SIG-M5 treated with dmso at 0.1 percent for 504 hours (cell line): ENCODE data around the gene DDX5.

Experiments used
- DNase-seq: peaks from one replicate; lab custom pipeline; 2025; ENCODE audit not compliant: unreplicated experiment; lab: John Stamatoyannopoulos, UW

Gene DDX5

DNA sequence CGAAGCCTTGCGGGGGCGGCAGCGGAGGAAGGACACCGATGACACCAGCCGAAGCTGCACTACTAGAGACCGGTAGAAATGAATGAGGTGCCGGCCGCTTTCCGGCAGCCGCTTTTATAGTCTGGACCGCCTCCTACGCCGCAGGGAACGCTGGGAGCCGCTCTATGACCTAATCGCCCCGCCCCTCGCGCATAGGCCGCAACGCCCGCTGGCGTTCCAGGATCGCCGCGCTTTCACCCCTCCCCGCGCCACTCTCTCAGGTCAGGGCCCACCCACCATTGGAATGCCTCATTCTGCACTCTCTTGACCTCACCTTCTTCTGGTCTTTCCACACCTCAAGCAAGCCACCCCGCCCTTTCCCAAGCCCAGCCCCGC, at the start of gene DDX5:
Gene DDX5, minus strand, starts transcription at position 89 of the 375 bp plus-strand sequence. CDS start 170 bp downstream, outside the sequence.
- DNase-seq: peak; percentile 100

DNA sequence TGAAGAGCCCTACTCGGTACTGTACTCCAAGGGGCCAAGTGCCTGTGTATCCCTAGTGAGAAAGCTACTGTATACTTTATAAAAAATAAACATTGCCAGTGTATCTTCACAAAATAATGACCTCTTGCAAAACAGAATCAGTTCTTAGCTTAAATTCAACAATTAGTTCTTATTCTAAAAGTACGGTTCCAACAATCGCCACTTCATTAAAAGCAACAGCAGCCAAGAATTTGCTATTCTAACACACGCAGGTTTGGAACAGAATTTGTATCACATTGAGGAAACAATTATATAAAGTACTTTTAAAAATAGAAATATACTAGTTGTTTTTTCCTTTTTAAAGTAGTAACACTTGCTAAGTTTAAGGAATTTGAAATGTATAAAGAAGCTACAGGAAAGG, 49.2 kb upstream of the DDX5 start:
- no peak for DNase-seq

DNA sequence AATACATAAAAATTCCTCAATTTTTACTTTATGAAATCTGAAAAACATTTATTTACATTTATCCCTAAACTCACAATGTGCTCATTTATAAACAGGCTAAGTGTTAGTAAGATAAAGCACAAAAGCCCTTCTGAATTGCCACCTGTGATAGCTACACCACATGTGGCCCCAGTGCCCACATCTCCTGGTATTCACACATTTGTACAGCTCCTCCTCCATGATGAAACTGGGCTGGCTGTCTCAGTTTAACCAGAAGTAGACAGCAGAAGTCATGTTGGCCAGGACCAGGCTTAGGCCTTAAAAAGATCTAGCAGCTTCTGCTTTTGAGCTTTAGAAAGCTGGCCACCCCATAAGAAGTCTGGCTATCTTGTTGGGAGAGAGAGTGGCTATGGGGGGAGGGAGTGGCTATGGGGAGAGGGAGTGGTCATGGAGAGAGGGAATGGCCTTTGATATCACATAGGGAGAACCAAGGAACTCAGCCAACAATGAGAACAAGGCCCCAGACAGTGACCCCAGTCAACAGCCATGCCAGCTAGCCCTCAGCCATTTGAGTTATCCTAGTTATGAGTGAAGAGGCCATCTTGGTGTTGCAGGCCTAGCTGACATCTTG, 48.0 kb upstream of the DDX5 start:
- DNase-seq: no peak

DNA sequence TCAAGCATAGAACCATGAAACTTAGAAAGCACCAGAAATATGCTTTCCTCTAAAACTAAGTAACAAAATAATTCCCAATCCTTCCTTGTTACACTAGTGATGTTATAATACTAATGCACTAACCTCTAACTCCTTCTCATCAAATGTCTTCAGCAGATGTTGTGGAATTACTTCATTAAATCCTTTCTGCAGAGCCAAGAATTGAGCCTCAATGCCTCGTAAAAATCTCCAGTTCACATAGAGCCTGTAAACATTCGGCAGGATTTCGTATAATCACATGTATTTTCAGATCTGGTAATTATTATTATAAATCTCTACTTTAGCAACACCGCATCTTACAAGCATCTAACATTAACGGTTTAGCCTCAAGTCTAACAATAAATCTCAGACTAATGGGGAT, 45.4 kb upstream of the DDX5 start:
- no peak for DNase-seq

DNA sequence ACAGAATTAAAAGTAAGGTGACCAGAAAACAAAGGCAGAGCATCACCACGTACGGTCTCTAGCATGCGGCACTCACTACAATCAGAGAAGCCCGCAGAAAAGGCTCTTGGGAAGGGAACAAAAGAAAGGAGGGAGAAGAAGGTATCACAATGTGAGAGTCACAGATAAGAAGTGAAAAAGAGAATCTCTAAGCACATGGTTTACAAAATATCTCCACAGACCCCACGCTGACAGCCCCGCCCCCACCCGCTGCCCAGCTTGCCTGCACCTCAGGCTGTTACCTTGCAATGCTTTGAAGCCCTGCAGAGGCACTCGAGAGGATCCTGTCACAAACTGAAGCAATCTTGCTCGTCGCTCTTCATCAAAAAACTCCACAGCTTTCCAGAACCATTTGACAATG, 41.2 kb upstream of the DDX5 start:
- DNase-seq: no peak

DNA sequence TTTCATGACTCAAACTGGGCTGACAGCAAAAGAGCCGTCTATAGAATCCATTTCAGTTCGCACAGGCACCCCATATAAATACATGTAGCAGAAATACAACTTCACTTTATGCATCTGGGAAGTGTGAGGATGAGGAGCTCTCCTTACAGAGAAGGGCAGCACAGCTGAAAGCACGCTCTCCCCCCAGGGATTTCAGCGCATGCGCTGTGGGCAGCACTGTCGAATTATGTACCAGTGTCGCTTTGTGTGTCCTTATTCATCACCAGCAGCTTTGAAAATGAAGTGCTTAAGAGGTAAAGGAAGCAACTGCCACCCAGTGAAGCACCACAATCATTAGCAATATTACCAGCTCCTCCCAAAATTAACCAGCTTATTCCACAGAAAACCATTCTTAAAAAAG, 40.6 kb upstream of the DDX5 start:
- no peak for DNase-seq

DNA sequence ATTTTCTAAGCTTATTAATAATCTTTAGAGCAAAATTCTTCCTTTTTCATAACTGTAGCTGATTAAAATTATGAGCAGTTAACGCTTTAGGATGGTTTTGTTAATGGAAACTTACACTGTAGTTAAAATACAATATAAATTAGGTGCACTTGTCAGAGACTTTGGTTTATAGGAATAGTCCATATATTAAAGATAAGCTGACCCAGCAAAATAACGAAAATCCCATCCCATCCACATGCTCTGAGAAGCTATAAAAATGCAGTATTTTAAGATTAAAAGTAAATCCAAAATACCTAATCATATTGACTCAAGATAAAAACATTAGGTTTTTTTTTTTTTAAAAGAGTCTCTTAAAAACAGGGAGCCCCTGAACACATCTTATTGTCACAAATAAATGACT, 38.7 kb upstream of the DDX5 start:
- no peak for DNase-seq

DNA sequence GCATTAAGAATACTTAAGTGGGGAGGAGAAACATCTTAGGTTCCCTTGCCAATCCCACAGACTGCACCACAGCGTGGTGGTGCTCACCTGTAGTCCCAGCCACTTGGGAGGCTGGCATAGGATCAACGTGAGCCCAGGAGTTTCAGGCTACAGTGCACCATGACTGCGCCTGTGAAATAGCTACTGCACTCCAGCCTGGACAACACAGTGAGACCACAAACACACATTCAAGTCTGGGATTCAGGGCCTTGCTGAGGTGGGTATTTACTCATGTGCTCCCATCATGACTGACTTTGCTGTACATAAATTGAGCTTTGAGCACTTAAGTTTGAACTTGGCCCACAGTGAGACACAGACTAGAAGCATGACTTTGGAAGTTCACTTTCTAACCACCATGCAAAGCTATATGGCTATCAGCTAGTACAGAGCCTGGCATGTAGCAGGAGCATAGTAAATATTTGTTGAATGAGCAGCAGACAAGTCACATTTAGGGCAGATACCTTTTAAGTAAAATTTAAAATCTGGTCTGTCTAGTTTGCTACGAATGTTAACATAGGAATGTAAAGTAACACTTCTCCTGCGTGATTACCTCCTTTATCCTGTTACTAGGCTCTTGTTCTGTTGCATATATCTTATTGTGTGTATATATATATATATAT, 34.2 kb upstream of the DDX5 start:
- peak; percentile 81 for DNase-seq

DNA sequence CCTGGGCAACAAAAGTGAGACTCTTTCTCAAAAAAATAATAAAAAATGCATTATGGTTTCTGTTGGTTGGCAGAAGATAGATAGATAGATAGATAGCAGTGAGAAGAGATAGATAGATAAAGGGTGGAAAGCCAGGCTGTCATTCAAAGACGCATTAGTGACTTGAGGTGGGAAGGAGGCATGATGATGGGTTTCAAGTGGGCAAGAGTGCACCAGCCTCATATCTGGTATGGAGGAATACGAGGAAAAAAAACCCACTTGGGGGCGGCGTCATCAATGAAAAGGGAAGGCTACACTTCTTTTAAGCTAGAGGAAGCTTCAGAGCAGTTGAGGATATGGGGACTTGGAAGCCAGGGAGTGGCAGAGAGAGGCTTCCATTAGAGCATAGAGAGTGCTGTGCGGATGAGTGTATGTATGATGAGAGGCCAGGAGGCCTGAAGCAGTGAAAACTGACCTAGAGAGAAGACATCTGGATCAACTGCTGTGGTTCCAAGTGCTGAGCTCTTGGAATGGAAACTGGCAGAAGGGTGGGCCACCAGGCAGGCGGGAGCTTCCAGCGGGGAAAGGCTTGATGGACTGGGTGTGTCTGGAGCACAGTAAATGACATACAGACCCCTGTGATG, 32.5 kb upstream of the DDX5 start:
- no peak for DNase-seq

DNA sequence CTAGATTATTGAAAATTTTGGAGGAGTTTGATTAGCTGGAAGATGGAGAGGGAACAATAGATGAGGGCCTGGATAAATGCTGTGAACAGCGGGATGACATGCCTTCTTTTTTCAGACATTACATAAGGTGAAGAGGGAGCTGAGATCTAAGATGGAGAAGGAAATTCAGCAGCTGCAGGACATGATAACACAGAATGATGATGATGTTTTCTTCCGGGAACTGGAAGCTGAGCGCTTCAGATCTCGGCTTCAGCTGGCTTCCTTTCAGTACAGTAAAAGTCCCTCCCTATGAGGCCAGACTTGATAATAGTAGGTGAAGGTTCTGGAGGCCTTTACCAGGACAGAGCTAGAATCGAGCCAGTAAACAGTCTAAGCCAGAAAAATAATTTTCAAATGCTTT, 31.4 kb upstream of the DDX5 start:
- no peak for DNase-seq

DNA sequence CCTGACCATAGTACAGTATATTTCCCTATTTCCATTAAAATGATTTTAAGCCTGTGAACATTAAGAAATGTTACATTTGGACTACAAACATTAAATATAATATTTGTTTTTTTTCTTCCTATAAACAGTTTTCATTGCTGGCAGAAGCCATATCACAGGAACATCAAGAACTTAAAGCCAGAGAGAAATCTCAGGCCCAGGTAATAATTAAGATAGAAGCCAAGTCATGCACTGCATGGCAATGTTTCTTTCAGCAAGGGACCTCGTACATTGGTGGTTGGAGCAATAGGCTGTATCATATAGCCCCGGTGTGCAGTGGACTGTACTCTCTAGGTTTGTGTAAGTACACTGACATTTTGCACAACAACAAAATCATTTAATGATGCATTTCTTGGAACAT, 30.8 kb upstream of the DDX5 start:
- no peak for DNase-seq

DNA sequence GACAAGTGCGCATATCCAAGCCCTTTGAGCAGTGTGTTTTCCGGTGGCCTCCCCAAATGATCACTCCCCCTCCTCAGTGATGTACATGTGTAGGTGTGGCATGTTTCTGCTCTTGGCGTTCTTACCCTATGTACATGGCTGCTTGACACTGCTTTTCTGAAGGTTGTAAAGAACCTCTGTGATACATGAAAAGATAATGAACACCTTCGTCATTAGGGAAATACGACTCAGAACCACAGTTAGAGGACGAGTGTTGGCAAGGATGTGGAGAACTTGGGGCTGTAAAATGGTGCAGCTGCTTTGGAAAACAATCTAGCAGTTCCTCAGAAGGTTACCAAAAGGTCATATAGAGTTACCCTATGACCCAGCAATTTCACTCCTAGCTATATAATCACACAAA, 29.3 kb upstream of the DDX5 start:
- no peak for DNase-seq

DNA sequence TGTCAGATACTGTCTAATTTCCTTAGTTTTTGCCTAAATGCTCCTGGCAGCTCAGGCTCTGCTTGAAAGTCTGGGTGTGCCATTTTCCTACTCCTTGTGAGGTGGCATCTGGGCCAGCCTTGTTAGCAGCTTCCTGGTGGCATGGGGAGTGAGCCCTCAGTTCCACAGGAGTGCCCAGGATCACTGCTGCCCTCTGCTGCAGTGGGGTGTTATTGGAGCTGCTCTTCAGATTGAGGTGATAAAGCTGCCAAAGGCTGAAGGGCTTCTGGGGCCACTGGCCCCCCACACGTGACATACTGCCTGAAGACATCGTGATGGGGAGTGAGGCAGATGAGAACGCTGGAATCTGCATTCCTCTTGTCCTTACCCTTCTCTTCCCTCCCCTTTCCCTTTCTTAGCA, 28.1 kb upstream of the DDX5 start:
- peak; percentile 44 for DNase-seq

DNA sequence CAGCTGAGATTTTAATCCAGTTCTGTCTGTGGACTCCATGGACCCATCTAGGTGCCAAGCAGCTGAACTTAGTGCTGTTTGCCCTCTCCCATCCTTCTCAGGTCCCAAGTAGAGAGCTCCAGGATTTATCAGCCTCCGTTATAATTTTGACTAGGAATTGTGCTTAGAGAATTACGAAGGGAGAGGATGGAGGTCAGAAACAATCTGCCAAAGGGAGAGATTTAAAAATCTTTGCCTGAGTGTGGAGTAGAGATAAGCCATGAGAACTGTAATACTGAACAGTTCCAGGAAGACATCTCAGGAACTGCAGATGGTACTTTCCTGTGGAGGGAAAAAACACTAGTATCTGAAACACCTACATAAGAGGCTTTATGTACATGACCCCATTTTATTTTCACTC, 27.7 kb upstream of the DDX5 start:
- no peak for DNase-seq

DNA sequence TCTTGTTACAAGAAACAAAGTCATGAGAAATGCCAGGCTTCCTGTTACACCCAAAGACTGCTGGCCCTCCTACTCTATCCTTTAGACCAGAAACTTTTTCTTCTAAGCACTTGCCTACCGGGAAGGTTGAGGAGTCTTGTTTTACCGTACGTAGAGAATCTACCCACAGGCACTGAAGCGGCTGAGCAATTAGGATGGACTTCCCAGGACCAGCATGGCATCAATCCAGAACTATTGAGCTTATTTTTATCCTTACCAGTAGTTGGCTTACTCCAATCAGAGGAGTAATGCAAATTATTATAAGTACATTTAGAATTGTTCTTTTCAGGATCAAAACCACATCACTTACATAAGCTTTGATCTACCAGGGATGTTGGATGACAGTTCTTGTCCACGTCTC, 26.3 kb upstream of the DDX5 start:
- DNase-seq: no peak

DNA sequence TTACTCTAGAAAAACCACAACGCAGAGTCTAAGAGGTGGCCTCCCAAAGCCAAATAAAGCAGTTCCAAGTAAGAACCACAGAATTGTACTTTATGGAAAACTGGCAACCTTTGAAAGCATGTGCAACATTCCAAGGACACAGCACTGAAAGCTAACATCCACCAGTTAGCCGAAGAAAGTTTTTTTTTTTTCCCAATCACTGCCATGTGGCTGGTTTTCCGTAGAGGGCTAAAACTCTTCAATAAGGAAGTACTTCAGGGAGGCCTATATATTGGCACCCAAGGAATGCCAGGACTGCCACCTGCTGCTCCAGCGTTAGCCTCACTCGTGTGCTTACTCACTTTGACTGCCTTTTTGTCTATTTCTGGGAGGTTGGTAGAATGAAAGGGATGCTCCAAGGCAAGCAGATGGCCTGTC, 25.9 kb upstream of the DDX5 start:
- no peak for DNase-seq

DNA sequence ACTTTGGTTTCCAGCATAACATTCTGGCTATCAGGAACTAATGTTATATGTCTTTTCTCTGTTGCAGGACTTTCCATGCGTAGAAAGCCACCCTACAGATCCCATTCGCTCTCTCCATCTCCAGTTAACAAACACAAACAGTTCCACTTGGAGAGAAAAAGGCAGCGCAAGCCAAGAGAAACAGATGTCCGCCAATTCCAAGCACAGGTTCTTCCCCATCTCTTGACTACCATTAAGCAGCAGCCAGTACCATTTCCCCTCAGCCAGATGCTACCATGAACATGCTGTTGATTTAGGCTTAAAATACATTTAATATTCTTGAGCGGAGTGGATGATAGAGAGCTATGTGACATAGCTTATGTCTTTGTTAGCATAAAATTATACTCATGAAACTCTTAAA, 23.1 kb upstream of the DDX5 start:
- no peak for DNase-seq

DNA sequence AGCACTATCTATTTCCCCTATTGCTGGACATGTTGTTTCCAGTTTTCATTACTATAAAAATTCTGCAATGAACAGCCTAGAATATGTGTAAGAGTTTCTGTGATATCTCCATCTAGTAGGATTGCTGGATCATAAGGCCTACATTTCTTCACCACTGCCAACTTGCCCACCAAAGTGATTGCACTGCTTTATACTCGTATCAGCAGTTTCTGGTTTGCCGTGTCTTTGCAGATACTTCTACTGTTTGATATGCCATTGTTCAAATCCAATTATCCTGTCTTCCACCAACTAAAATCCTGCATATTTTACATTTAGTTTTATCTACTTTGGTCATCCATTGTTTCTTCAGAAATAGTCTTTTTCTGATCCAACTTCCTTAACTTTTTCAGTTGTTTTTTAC, 21.8 kb upstream of the DDX5 start:
- no peak for DNase-seq

DNA sequence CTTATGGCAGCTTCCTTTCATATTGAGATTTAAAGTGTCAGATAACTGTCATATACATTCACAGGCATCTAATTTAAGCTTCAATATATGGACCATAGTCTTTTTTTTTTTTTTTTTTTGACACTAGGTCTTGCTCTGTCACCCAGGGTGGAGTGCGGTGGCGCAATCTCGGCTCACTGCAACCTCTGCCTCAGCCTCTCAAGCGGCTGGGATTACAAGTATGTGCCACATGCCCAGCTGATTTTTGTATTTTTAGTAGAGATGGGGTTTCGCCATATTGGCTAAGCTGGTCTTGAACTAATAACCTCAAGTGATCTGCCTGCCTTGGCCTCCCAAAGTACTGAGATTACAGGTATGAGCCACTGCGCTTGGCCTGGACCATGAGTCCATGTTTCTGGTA, 14.3 kb upstream of the DDX5 start:
- DNase-seq: peak; percentile 31

DNA sequence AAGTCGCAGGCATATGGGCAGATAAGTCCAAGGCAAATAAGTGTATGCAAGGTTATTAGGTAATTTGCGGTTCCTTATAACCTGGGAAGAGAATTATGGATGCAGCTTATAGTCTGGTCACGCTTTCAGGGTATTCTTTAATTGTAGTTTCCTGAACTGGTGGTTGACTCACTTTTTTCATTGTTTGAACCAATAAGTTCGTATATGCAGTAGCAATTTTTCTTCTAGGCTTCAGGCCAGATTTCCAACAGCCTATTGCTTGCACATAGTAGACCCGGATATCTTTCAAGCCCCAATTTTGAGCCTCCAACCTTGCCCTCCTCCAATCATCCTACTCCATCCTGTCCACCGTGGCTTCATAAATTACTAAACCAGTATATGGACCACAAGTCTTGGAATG, 13.5 kb upstream of the DDX5 start:
- no peak for DNase-seq

DNA sequence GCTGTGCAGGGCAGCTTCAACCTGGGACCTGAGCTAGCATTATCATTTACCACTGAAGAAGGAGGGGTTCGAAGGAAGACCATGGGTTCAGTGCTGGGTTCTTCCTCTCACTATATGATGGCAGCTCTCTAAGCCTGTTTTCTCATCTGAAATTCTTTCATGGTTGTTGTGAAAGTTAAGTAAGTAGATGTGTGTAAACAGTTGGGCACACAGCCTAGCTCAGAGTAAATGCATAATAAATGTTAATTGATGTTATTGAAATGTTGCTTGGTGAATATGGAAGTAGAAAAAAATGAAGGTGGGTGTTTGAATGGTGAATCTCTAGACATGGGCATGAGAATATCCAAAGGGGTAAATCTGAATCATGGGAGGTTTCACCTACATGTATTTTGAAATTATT, 9.7 kb upstream of the DDX5 start:
- no peak for DNase-seq

DNA sequence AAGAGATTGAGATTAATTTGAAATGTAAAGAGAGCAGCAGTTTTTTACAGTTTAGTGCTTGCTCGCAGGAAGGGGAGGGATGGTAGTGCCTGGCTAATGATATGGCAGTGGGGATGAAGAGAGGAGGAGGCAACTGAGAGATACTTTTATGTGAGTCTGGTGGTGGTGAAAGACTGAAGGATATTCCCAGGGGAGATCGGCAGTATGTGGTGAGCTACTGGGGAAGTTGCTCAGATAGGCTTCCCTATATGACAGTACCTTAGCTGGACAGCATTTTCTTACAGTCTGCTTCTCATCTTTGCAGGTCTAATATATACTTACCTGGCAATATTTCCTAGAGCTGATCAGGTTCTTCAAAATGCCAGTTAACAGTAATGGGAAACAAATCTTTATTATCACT, 9.3 kb upstream of the DDX5 start:
- DNase-seq: no peak

DNA sequence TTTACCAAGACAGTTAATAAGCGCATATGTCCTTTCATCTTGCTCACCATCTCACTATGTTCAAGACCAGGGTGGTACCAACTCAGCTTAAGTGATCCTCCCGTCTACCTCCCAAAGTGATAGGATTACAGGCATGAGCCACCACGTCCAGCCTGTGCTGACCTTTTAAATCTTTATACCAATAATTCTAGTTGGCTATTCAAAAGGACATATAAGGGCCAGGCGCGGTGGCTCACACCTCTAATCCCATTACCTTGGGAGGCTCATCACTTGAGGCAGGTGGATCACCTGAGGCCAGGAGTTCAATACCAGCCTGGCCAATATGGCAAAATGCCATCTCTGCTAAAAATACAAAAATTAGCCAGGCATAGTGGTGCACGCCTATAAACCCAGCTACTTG, 3.1 kb upstream of the DDX5 start:
- DNase-seq: no peak
